K562 (cell line): ENCODE measurements around the gene B4GALT5. TPM values are rescaled to one million over a fixed set of nuclear protein-coding genes. Genes with fewer than 3 reads are reported as not detected.

Experiments
- ATAC-seq: fragments of 200-7000 bp; cut with Tn5 transposase; 3 replicates; pipeline ENCODE4 v1.9.1; 2020; ENCODE audit warnings: moderate library complexity
- Bru-seq: library from RNA; stranded (reverse); fragments of 400-500 nt; gene quantifications from one replicate; lab custom pipeline; 2021; lab: Mats Ljungman, UMichigan
- BruChase-seq, 2 experiments: library from RNA; stranded (reverse); fragments of 400-500 nt; gene quantifications; one replicate each; lab custom pipeline; 2021; lab: Mats Ljungman, UMichigan
- BruUV-seq: library from RNA; stranded (reverse); fragments of 400-500 nt; replicated peaks from 2 replicates; lab custom pipeline; 2021; lab: Mats Ljungman, UMichigan
- CTCF ChIA-PET: fragments of 300-600 bp; formaldehyde crosslinking; extraction: SDS; loops from one replicate; lab custom pipeline; 2021; ENCODE audit warnings: low intra/inter-chr PET ratio; lab: Yijun Ruan, JAX
- POLR2A ChIA-PET: fragments of 300-600, 350-650 bp; sonication (Branson Sonifier 250); formaldehyde crosslinking; extraction: SDS; loops from one replicate; lab custom pipeline; 2021; ENCODE audit warnings: antibody characterized with exemption, inconsistent platforms; lab: Yijun Ruan, JAX
- DNase-seq, 4 experiments: peaks; one replicate each; pipeline versions ENCODE4 v3.0.0 to v3.0.0-alpha.2; 2011 to 2018; ENCODE audit warnings: low spot score in 3 of 4, mixed read lengths in 3 of 4; ENCODE audit errors: extremely low read depth in 1 of 4
- FAIRE-seq: peaks from 2 replicates; lab custom pipeline; 2011; peaks lifted over from hg19 to GRCh38; lab: Jason Lieb, UNC
- H2AFZ ChIP-seq: 2 replicates; pipeline ENCODE4 v1.6.0; 2011; ENCODE audit warnings: low read depth, low read length, control low read depth, inconsistent platforms
- H3K27ac ChIP-seq: fragments of 200-600 bp; 3 replicates; pipeline ENCODE4 v1.8.0; 2011; ENCODE audit warnings: low read depth, mild to moderate bottlenecking, control low read depth, inconsistent platforms, low read length, moderate library complexity, mixed read lengths; ENCODE audit errors: extremely low read depth
- H3K27me3 ChIP-seq, 2 experiments: fragments of 300-600 bp in 1 of 2; 2 replicates in 1 of 2; 3 replicates in 1 of 2; pipeline versions ENCODE4 v1.6.0 to v1.8.0; 2011; ENCODE audit warnings: inconsistent platforms in 2 of 2, low read length in 2 of 2, mild to moderate bottlenecking in 1 of 2, mixed read lengths in 1 of 2, moderate library complexity in 1 of 2; ENCODE audit not compliant: control insufficient read depth in 2 of 2, insufficient read depth in 2 of 2
- H3K36me3 ChIP-seq: fragments of 300-600 bp; 3 replicates; pipeline ENCODE4 v1.8.0; 2011; ENCODE audit warnings: mild to moderate bottlenecking, low read length, inconsistent platforms; ENCODE audit not compliant: control insufficient read depth, insufficient read depth
- H3K4me1 ChIP-seq, 2 experiments: fragments of 200-600 bp in 1 of 2; replicated peaks in 1 of 2; 2 replicates in 1 of 2; 3 replicates in 1 of 2; pipeline versions ENCODE4 v1.5.1 to v1.8.0; 2011; ENCODE audit warnings: inconsistent platforms in 2 of 2, low read length in 2 of 2, mild to moderate bottlenecking in 1 of 2, mixed read lengths in 1 of 2, moderate library complexity in 1 of 2; ENCODE audit not compliant: control insufficient read depth in 2 of 2, insufficient read depth in 2 of 2
- H3K4me2 ChIP-seq: 2 replicates; pipeline ENCODE4 v1.6.1; 2011; ENCODE audit warnings: low read length, control low read depth, inconsistent platforms, mixed read lengths; ENCODE audit not compliant: insufficient read depth
- H3K4me3 ChIP-seq: fragments of 200-600 bp; sonication (generic), shearing (Covaris generic); 2 replicates; pipeline ENCODE4 v1.5.1; 2016; ENCODE audit warnings: control low read depth, inconsistent platforms
- H3K79me2 ChIP-seq: fragments of 200-600 bp; 3 replicates; pipeline ENCODE4 v1.8.0; 2011; ENCODE audit warnings: low read length, inconsistent platforms; ENCODE audit not compliant: control insufficient read depth, insufficient read depth
- H3K9ac ChIP-seq, 2 experiments: 2 replicates each; pipeline versions ENCODE4 v1.6.0 to v1.6.1; 2011; ENCODE audit warnings: low read depth in 2 of 2, low read length in 2 of 2, control low read depth in 1 of 2, inconsistent platforms in 1 of 2, mild to moderate bottlenecking in 1 of 2, mixed read lengths in 1 of 2; ENCODE audit not compliant: insufficient read depth in 1 of 2
- H3K9me1 ChIP-seq: one replicate; pipeline ENCODE4 v1.6.0; 2011; ENCODE audit warnings: inconsistent platforms, mild to moderate bottlenecking, low read length, moderate library complexity; ENCODE audit not compliant: control insufficient read depth, insufficient read depth
- H3K9me3 ChIP-seq: replicated peaks from 2 replicates; pipeline ENCODE4 v1.5.1; 2011; ENCODE audit warnings: low read depth, low read length, inconsistent platforms; ENCODE audit not compliant: control insufficient read depth, insufficient read depth
- H4K20me1 ChIP-seq: replicated peaks from 2 replicates; pipeline ENCODE4 v1.6.1; 2011; ENCODE audit warnings: low read length, inconsistent platforms, mixed read lengths; ENCODE audit not compliant: control insufficient read depth, insufficient read depth
- CEBPZ ChIP-seq: fragments of 150-350 bp; IDR thresholded peaks from 2 replicates; pipeline ENCODE4 v1.6.1; 2014; ENCODE audit warnings: low read depth, mild to moderate bottlenecking, low read length, borderline replicate concordance
- GATA2 ChIP-seq: sonication (generic); formaldehyde crosslinking; IDR thresholded peaks from 2 replicates; pipeline ENCODE4 v1.4.0; 2020; ENCODE audit warnings: mild to moderate bottlenecking, missing genetic modification reagents
- JUND ChIP-seq, 2 experiments: IDR thresholded peaks; 2 replicates in 1 of 2; 3 replicates in 1 of 2; pipeline ENCODE4 v1.6.1; 2011; ENCODE audit warnings: borderline replicate concordance in 2 of 2, low read depth in 2 of 2, low read length in 2 of 2, improper control_type of control experiment in 1 of 2, missing biosample characterization in 1 of 2, missing genetic modification characterization in 1 of 2, missing genetic modification reagents in 1 of 2
- POLR2A ChIP-seq: fragments of 450-650 bp; conservative IDR thresholded peaks from 2 replicates; pipeline ENCODE4 v1.6.1; 2016
- RB1 ChIP-seq: fragments of 450-650 bp; IDR thresholded peaks from 2 replicates; pipeline ENCODE4 v1.6.1; 2017; ENCODE audit warnings: low read depth, mild to moderate bottlenecking
- UBTF ChIP-seq, 2 experiments: IDR thresholded peaks; 2 replicates each; pipeline ENCODE4 v1.6.1; 2012; ENCODE audit warnings: improper control_type of control experiment in 2 of 2, low read depth in 2 of 2, low read length in 2 of 2, borderline replicate concordance in 1 of 2
- ZNF445 ChIP-seq: fragments of 250-450 bp; sonication (Bioruptor Pico); IDR thresholded peaks from 2 replicates; pipeline ENCODE4 v1.4.0; 2020; ENCODE audit warnings: low read depth, mild to moderate bottlenecking, moderate library complexity
- WGBS: fragments of 100-300 bp; shearing (Covaris generic); methylation state at CpG from one replicate; pipeline ENCODE4 v1.1.6; 2016; ENCODE audit warnings: low coverage, mixed read lengths; ENCODE audit not compliant: insufficient coverage; ENCODE audit errors: missing lambda C conversion rate; 5-methylcytosine and 5-hydroxymethylcytosine counted together
- in situ Hi-C: fragments of 300-500 bp; cut with MboI; formaldehyde crosslinking; loops from 4 replicates; pipeline ENCODE4 v1.15.0; 2018; ENCODE audit warnings: inconsistent platforms, mixed read lengths
- intact Hi-C: fragments of 100-400 bp; cut with micrococcal nuclease; formaldehyde crosslinking; loops from 2 replicates; pipeline ENCODE4 v1.14.2; 2022
- long read RNA-seq, 3 experiments: library from polyadenylated mRNA in 2 of 3; library from RNA in 1 of 3; unstranded in 2 of 3; stranded (forward) in 1 of 3; transcript quantifications; one replicate each; pipeline ENCODE4 v2.0.0, GENCODE V29; 2019 to 2022
- polyA minus RNA-seq, 3 experiments: library from RNA; depleted of rRNA, polyadenylated mRNA; stranded (reverse); fragments of >200 nt; gene quantifications; 2 replicates each; pipeline ENCODE4 v1.2.3, GENCODE V29; 2011
- polyA plus RNA-seq, 8 experiments: library from polyadenylated mRNA; depleted of rRNA in 4 of 8; stranded (reverse) in 5 of 8; unstranded in 3 of 8; fragments of >200 nt; fragmentation: Nextera tagmentation in 2 of 8; fragmentation: Illumina TruSeq in 1 of 8; extraction: Ambion mirVana in 2 of 8; extraction: Trizol in 1 of 8; gene quantifications; 2 replicates each; pipeline versions ENCODE4 v1.2.1 to v1.2.3, GENCODE V29; 2011 to 2014; ENCODE audit warnings: inconsistent platforms in 1 of 8, missing spikeins in 1 of 8
- total RNA-seq, 7 experiments: library from RNA; depleted of rRNA in 6 of 7; stranded (reverse); fragments of >200 nt in 6 of 7; fragmentation: Illumina TruSeq in 2 of 7; extraction: Trizol in 2 of 7; gene quantifications; 2 replicates each; pipeline versions ENCODE4 v1.2.1 to v1.2.3, GENCODE V29; 2011 to 2021; ENCODE audit warnings: low replicate concordance in 1 of 7

The B4GALT5 gene
- total RNA-seq (2011; cell fraction: chromatin; rRNA removed; ENCODE audit: low replicate concordance), result 25.2 and 26.6 TPM in 2 replicates
- 24.6 and 27.5 TPM in 2 replicates for total RNA-seq (2011; cell fraction: nucleolus; rRNA removed)
- 39.2 and 61.3 TPM in 2 replicates for total RNA-seq (2011; cell fraction: nucleoplasm; rRNA removed)
- total RNA-seq (2014; rRNA removed) (8.5 and 9.6 TPM in 2 replicates), total RNA-seq (2014; rRNA removed; fragmentation: Illumina TruSeq; extraction: Trizol) (23.4 and 24.2 TPM in 2 replicates), total RNA-seq (2015; rRNA removed; fragmentation: Illumina TruSeq; extraction: Trizol) (24.1 and 25.4 TPM in 2 replicates), total RNA-seq (2021) (23.7 and 25.7 TPM in 2 replicates), polyA plus RNA-seq (2011; rRNA removed) (22.2 and 32.4 TPM in 2 replicates), polyA plus RNA-seq (2014; fragmentation: Illumina TruSeq; extraction: Trizol) (30.9 and 32.6 TPM in 2 replicates), polyA plus RNA-seq (2014; fragmentation: Nextera tagmentation; extraction: Ambion mirVana) (10 to 100 TPM; 12.2 to 17.5 TPM), polyA plus RNA-seq (2014; rRNA removed) (16.4 and 20.0 TPM in 2 replicates), polyA minus RNA-seq (2011; rRNA and poly(A)+ RNA removed) (31.7 and 44.1 TPM in 2 replicates), Bru-seq, nascent RNA (percentile 87 among the genes with signal in this experiment), BruChase-seq, experiment 1, labeled RNA remaining after a 2-hour chase (percentile 89 among the genes with signal in this experiment), BruChase-seq, experiment 2, labeled RNA remaining after a 6-hour chase (percentile 89 among the genes with signal in this experiment)
- polyA plus RNA-seq (2011; cell fraction: cytosol; rRNA removed), result 23.3 and 23.6 TPM in 2 replicates
- polyA plus RNA-seq (2011; cell fraction: nucleus; rRNA removed), result 12.0 and 14.7 TPM in 2 replicates
- polyA plus RNA-seq (2012), result 10.9 and 18.2 TPM in 2 replicates
- 17.4 and 24.1 TPM in 2 replicates for polyA minus RNA-seq (2011; cell fraction: cytosol; rRNA and poly(A)+ RNA removed)
- polyA minus RNA-seq (2011; cell fraction: nucleus; rRNA and poly(A)+ RNA removed), result 5.0 and 6.2 TPM in 2 replicates
- long read RNA-seq, experiment 1, full-length matches to known transcripts, result 3 of 45 reads
- long read RNA-seq, experiment 1, partial matches to known transcripts, result 1 of 45 reads
- long read RNA-seq, experiment 1, other reads (novel, unspliced or antisense), result 41 of 45 reads
- long read RNA-seq, experiment 2, full-length matches to known transcripts, result 1 of 26 reads
- long read RNA-seq, experiment 2, partial matches to known transcripts, result 2 of 26 reads
- long read RNA-seq, experiment 2, other reads (novel, unspliced or antisense), result 23 of 26 reads
- long read RNA-seq, experiment 3, partial matches to known transcripts, result 0 of 3 reads
- long read RNA-seq, experiment 3, other reads (novel, unspliced or antisense), result 3 of 3 reads

GRCh38 chr20:49713753-49714712 lies at the start of gene B4GALT5:
TSS of gene B4GALT5 (minus strand) at chr20:49713878. CDS start at chr20:49713690, 188 bp downstream.
- peak; percentile 87 to 94 (median 90) for DNase-seq
- no TSS peak for BruUV-seq
- POLR2A ChIA-PET, result interaction anchor here (0.6 to 1.6 kb wide), 6 partner anchors 11 to 131 kb away, joined by 3 to 5 read pairs (median 3); no protein-coding TSS in a partner anchor
- Histone ChIP-seq H4K20me1 (peaks cover 7% of the 10 kb centered on the region; the same call in 1 of the 2 replicates), H3K4me1 (peaks cover 18 to 21% of the 10 kb centered on the region in 2 experiments; a peak in 3 of 5 replicates), H3K4me3 (peak within 1 kb of the TSS; percentile 78), H3K9ac (peak within 1 kb of the TSS; percentile 85 to 96), H3K4me2 (peak within 1 kb of the TSS; percentile 89), H3K9me1 (no peaks in the 10 kb centered on the region), H3K27ac (peak within 1 kb of the TSS; percentile 86), H2AFZ (peak within 1 kb of the TSS; percentile 99), H3K27me3 (no peaks in the 10 kb centered on the region), H3K9me3 (no peaks in the 10 kb centered on the region), H3K36me3 (peaks cover 3% of the 10 kb centered on the region; the same call in 2 of the 3 replicates), H3K79me2 (peaks cover 44% of the 10 kb centered on the region)
- peak; percentile 35 for FAIRE-seq
- intact Hi-C loops (loop anchor here (2.0 to 10.0 kb wide), 3 partner anchors 53 to 103 kb away; partner anchors contain the start of gene SLC9A8), in situ Hi-C loops (no loop called here)
- CTCF ChIA-PET, result no interaction called here
- WGBS, result 6% methylated on average over 36 of the region's 70 CpGs
- ATAC-seq, result peak; percentile 86
- TF ChIP-seq GATA2 (CRISPR knock-in tag) (no peak), UBTF (IDR thresholded peaks at IDR 0.05; ENCODE audit: borderline replicate concordance in 1 of 2, low read depth in 2 of 2, low read length in 2 of 2) (0 out of 4 replicates have a peak, but pooled peaks of 1 of the 2 experiments have one; percentile 15), JUND (IDR thresholded peaks at IDR 0.05; ENCODE audit: borderline replicate concordance, low read depth, low read length) (peak; percentile 73), JUND (tag; IDR thresholded peaks at IDR 0.05; ENCODE audit: borderline replicate concordance, low read depth, low read length) (peak; percentile 41; the same call in 1 of the 3 replicates), RB1 (peak; percentile 81), ZNF445 (CRISPR knock-in tag) (no peak), POLR2A (0 out of 2 replicates have a peak, but pooled peaks have one; percentile 28), CEBPZ (no peak)
